HG03571 (cell line): Measurements from ENCODE around the gene RIC8B.

Experiments used
- ATAC-seq: cut with Tn5 transposase; IDR thresholded peaks from one replicate; pipeline ENCODE4 v1.9.1; 2021; ENCODE audit not compliant: unreplicated experiment

RIC8B gene

GRCh38 chr12:106926657-106927056 is 152.2 kb downstream of the RIC8B start:
- ATAC-seq, result no peak

- no peak for ATAC-seq
These were observed 159.8 kb downstream of the RIC8B start for GRCh38 chr12:106934277-106934676.
